Naive B cell (primary cell): Measurements from ENCODE around the gene IFT74. TPM values are rescaled to one million over a fixed set of nuclear protein-coding genes. Genes with fewer than 3 reads are reported as not detected.

Experiments
- ATAC-seq, 2 donors: fragments of 150-1000 bp; cut with Tn5 transposase; 2 replicates each; pipeline ENCODE4 v1.10.0; 2021; ENCODE audit warnings: low read depth in 2 of 2, mild to moderate bottlenecking in 2 of 2, moderate library complexity in 2 of 2
- DNase-seq: peaks from one replicate; pipeline ENCODE4 v3.0.0; 2022
- H3K27ac Mint-ChIP-seq, 6 donors: one replicate each; pipeline ENCODE4 v1.8.0; 2020 to 2022; ENCODE audit warnings: mild to moderate bottlenecking in 6 of 6, mixed read lengths in 6 of 6, moderate library complexity in 5 of 6, inconsistent platforms in 2 of 6
- H3K27me3 Mint-ChIP-seq, 3 donors: one replicate each; pipeline ENCODE4 v1.8.0; 2021 to 2022; ENCODE audit warnings: mixed read lengths in 3 of 3, mild to moderate bottlenecking in 1 of 3
- H3K36me3 Mint-ChIP-seq, 2 donors: one replicate each; pipeline ENCODE4 v1.8.0; 2020 to 2022; ENCODE audit warnings: mixed read lengths in 2 of 2, inconsistent platforms in 1 of 2, mild to moderate bottlenecking in 1 of 2
- H3K4me1 Mint-ChIP-seq, 3 donors: one replicate each; pipeline ENCODE4 v1.8.0; 2020 to 2022; ENCODE audit warnings: mixed read lengths in 3 of 3, inconsistent platforms in 1 of 3, mild to moderate bottlenecking in 1 of 3, moderate library complexity in 1 of 3
- H3K4me3 Mint-ChIP-seq, 8 donors: one replicate each; pipeline ENCODE4 v1.8.0; 2020 to 2022; ENCODE audit warnings: mild to moderate bottlenecking in 8 of 8, mixed read lengths in 8 of 8, moderate library complexity in 8 of 8, inconsistent platforms in 2 of 8
- H3K9me3 Mint-ChIP-seq, 7 donors: one replicate each; pipeline ENCODE4 v1.8.0; 2020 to 2022; ENCODE audit warnings: mixed read lengths in 7 of 7, mild to moderate bottlenecking in 5 of 7, inconsistent platforms in 2 of 7, moderate library complexity in 1 of 7
- polyA plus RNA-seq, 6 donors: library from polyadenylated mRNA; unstranded; fragments of 300-500 nt; fragmentation: Illumina TruSeq; gene quantifications; one replicate each; pipeline ENCODE4 v1.2.3, GENCODE V29; 2021; ENCODE audit warnings: low read depth in 6 of 6

Gene IFT74
- polyA plus RNA-seq, 6 donors from 2014 or later: 5.9 to 15.6 (median 12.8) TPM

- peaks cover 19 to 34% (median 23%) of the 10 kb centered on the region in 3 donors for H3K27me3 Mint-ChIP-seq
- H3K4me3 Mint-ChIP-seq: peak overlapping the region in 1 of 8 donors; percentile 48
- H3K4me1 Mint-ChIP-seq: peaks cover 3 to 6% (median 6%) of the 10 kb centered on the region in 3 donors
- H3K9me3 Mint-ChIP-seq: peaks cover 0 to 4% (median 0%) of the 10 kb centered on the region in 7 donors
- no peak for DNase-seq
- H3K36me3 Mint-ChIP-seq: no peaks in the 10 kb centered on the region
- no peak overlapping the region for H3K27ac Mint-ChIP-seq
- ATAC-seq: no peak
These were observed 138.6 kb downstream of the IFT74 start for GRCh38 chr9:27094640-27095298.

DNA sequence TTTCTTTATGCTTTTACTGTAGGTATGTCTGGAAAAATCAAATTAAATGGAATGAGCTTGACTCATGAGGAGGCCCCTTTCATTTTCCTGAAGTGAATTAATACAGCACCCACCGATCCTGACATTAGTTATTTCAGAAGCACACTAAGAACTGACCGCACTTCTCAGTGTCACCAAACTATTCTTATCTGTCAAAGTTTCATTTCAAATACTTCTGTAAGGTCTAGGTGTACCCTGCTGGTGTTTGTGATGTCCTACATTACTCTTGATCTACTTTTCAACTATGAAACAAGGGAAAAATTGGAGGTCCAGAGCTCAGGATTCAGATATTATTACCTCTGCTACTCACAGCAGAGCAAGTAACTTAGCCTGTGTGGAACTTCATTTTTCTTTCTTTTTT is 151.0 kb downstream of the IFT74 start:
- H3K9me3 Mint-ChIP-seq: peaks cover 0 to 3% (median 0%) of the 10 kb centered on the region in 7 donors
- no peaks in the 10 kb centered on the region for H3K4me1 Mint-ChIP-seq
- H3K27me3 Mint-ChIP-seq: peaks cover 0 to 5% (median 4%) of the 10 kb centered on the region in 3 donors
- H3K4me3 Mint-ChIP-seq: no peak overlapping the region
- no peak for DNase-seq
- ATAC-seq: no peak
- H3K36me3 Mint-ChIP-seq: peaks cover 0 to 2% of the 10 kb centered on the region in 2 donors
- no peak overlapping the region for H3K27ac Mint-ChIP-seq

GRCh38 chr9:27108981-27109541 is 152.8 kb downstream of the IFT74 start, which contains the start of gene TEK:
TEK (plus strand) TSS chr9:27109225; CDS start chr9:27109591, 366 bp downstream.
- peaks cover 0 to 7% (median 0%) of the 10 kb centered on the region in 7 donors for H3K9me3 Mint-ChIP-seq
- H3K27me3 Mint-ChIP-seq: peaks cover 0 to 7% (median 5%) of the 10 kb centered on the region in 3 donors
- ATAC-seq (no peak), DNase-seq (no peak)
- H3K4me3 Mint-ChIP-seq: no peak within 1 kb of the TSS
- no peaks in the 10 kb centered on the region for H3K36me3 Mint-ChIP-seq
- H3K27ac Mint-ChIP-seq: no peak within 1 kb of the TSS
- no peaks in the 10 kb centered on the region for H3K4me1 Mint-ChIP-seq

DNA sequence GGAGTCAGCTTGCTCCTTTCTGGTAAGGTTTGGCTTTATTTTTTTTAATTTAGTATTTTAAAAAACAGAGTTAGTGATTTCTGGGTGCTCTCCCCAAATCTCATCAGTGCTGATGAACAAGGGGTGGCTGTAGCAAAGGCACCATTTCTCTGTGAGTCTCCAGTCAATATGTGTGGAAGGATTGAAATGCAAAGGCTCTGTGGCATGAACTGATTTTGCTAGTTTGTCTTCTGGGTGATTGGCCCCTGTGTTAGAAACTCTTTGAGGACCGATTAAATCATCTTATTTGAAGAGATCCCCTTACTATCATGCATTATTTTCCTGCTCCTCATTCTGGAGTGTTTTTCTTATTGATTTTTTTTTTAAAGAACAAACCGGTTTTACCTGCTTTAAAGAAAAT is 153.4 kb downstream of the IFT74 start:
- H3K4me1 Mint-ChIP-seq: no peaks in the 10 kb centered on the region
- DNase-seq (no peak), ATAC-seq (no peak)
- H3K4me3 Mint-ChIP-seq: no peak overlapping the region
- no peaks in the 10 kb centered on the region for H3K36me3 Mint-ChIP-seq
- no peak overlapping the region for H3K27ac Mint-ChIP-seq
- H3K9me3 Mint-ChIP-seq: peaks cover 0 to 7% (median 0%) of the 10 kb centered on the region in 7 donors
- peaks cover 0 to 7% (median 5%) of the 10 kb centered on the region in 3 donors for H3K27me3 Mint-ChIP-seq

GRCh38 chr9:27110181-27110580 is 154.0 kb downstream of the IFT74 start:
- Mint-ChIP-seq H3K4me1 (no peaks in the 10 kb centered on the region), H3K27ac (no peak overlapping the region), H3K36me3 (no peaks in the 10 kb centered on the region), H3K4me3 (no peak overlapping the region), H3K9me3 (peaks cover 0 to 7% (median 0%) of the 10 kb centered on the region in 7 donors), H3K27me3 (peaks cover 0 to 7% (median 5%) of the 10 kb centered on the region in 3 donors)
- ATAC-seq (no peak), DNase-seq (no peak)

DNA sequence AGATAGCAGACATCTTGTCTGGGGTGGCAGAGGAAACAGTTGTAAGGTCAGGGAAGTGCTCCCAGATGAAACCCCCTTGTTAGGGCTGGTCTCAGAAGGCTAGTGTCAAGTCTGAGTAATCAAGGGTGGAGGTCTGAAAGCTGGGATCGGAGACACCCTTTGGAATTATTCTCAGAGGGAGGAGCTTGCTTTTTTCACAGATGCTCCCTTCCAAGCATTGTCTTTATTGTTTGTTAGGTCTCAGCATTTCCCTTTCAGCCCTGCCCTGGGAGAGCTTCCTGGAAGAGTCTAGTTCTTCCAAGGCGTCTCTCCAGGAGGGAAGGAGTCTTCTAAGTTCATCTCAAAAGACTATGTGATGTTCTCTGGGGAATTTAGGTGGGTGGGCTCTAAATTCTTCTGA is 156.0 kb downstream of the IFT74 start:
- Mint-ChIP-seq H3K4me1 (no peaks in the 10 kb centered on the region), H3K27me3 (peaks cover 0 to 18% (median 12%) of the 10 kb centered on the region in 3 donors), H3K9me3 (peaks cover 0 to 4% (median 0%) of the 10 kb centered on the region in 7 donors), H3K27ac (no peak overlapping the region), H3K4me3 (no peak overlapping the region), H3K36me3 (no peaks in the 10 kb centered on the region)
- ATAC-seq (no peak), DNase-seq (no peak)

Other genes with a start within 250 kb of the IFT74 start
- gene CAAP1, start 63.6 kb upstream of the IFT74 start, polyA plus RNA-seq: 10 to 100 TPM; 12.8 to 23.6 (median 13.9) TPM
- 10 to 100 TPM; 16.6 to 24.0 (median 22.9) TPM for gene PLAA, start 9.2 kb upstream of the IFT74 start, polyA plus RNA-seq
- under 1 TPM in 3 of 6 donors, not detected in 3; 0.27 to 0.44 (median 0.37) TPM for gene LRRC19, start 49.3 kb downstream of the IFT74 start, polyA plus RNA-seq
- gene TEK, start 152.8 kb downstream of the IFT74 start, polyA plus RNA-seq: not detected